ENCODE measurements around the gene RGL3. TPM values are rescaled to one million over a fixed set of nuclear protein-coding genes. Genes with fewer than 3 reads are reported as not detected.

Gene RGL3
- total RNA-seq, 1 experiment from 2014 or later: 65.9 TPM

GRCh38 chr19:11363881-11364280 is 55.2 kb downstream of the RGL3 start:
- no CpG with 5 or more reads among the region's 10 CpGs for WGBS (ENCODE audit: extremely low coverage, insufficient read length, low lambda C conversion rate)
- Histone ChIP-seq H2BK20ac (ENCODE audit: low read depth, low read length, poor library complexity, severe bottlenecking) (no peak overlapping the region), H2AK5ac (ENCODE audit: insufficient read length, low read length) (no peak overlapping the region), H3K4me1 (ENCODE audit: insufficient read depth, low read length) (no peaks in the 10 kb centered on the region; the same call in 1 of the 2 replicates), H4K20me1 (ENCODE audit: control insufficient read depth, insufficient read depth, insufficient read length) (no peaks in the 10 kb centered on the region), H2BK12ac (ENCODE audit: insufficient read length, low read depth, low read length) (no peak overlapping the region), H2BK120ac (ENCODE audit: low read depth, low read length, poor library complexity, severe bottlenecking) (no peak overlapping the region), H2BK5ac (ENCODE audit: insufficient read length, low read length) (no peak overlapping the region), H3K56ac (ENCODE audit: insufficient read length, low read depth, low read length) (no peak overlapping the region), H3K14ac (ENCODE audit: insufficient read depth, low read length) (no peak overlapping the region; the same call in 1 of the 2 replicates), H3K9me3 (ENCODE audit: control insufficient read depth, low read depth, low read length) (no peaks in the 10 kb centered on the region), H3K23me2 (ENCODE audit: insufficient read length, low read depth, low read length, poor library complexity, severe bottlenecking) (peaks cover 12% of the 10 kb centered on the region), H3K27me3 (ENCODE audit: insufficient read depth, low read length) (no peaks in the 10 kb centered on the region; the same call in 1 of the 2 replicates), H3K4me2 (ENCODE audit: insufficient read depth, insufficient read length, low read length) (no peak overlapping the region), H4K5ac (ENCODE audit: insufficient read length, low read depth, low read length) (no peak overlapping the region), H3K18ac (ENCODE audit: insufficient read length, low read depth, low read length) (no peak overlapping the region), H3K23ac (ENCODE audit: insufficient read length, low read depth, low read length) (no peak overlapping the region), H3K4ac (ENCODE audit: low read depth, low read length) (no peak overlapping the region), H2BK15ac (ENCODE audit: low read depth, low read length) (no peak overlapping the region), H3K79me1 (ENCODE audit: insufficient read depth, low read depth, low read length, poor library complexity, severe bottlenecking) (no peaks in the 10 kb centered on the region), H4K8ac (replicated peaks; ENCODE audit: insufficient read length, low read depth, low read length) (no peak overlapping the region), H3K9ac (ENCODE audit: extremely low read depth, insufficient read length, low read length) (no peak overlapping the region), H3K27ac (ENCODE audit: insufficient read length, low read depth, low read length) (no peak overlapping the region), H3K79me2 (ENCODE audit: insufficient read depth, low read length) (no peaks in the 10 kb centered on the region), H4K91ac (ENCODE audit: insufficient read length, low read depth, low read length) (no peak overlapping the region), H2AFZ (ENCODE audit: low read length) (no peak overlapping the region), H3T11ph (ENCODE audit: low read length) (no peak overlapping the region)
- H3K27me3 Mint-ChIP-seq (ENCODE audit: low read depth): peaks cover 23% of the 10 kb centered on the region
- H3K4me3 Mint-ChIP-seq: no peak overlapping the region
- peaks cover 2 to 5% (median 5%) of the 10 kb centered on the region in 3 experiments; a peak in 4 of 7 replicates for H3K36me3 Mint-ChIP-seq (ENCODE audit: insufficient read depth in 1 of 3, low read depth in 3 of 3)
- no peaks in the 10 kb centered on the region; a peak in 1 of 5 replicates for H3K9me3 Mint-ChIP-seq
- DNase-seq: no peak
- H3K27ac Mint-ChIP-seq: no peak overlapping the region
- H3K4me1 Mint-ChIP-seq: peaks cover 6 to 17% of the 10 kb centered on the region in 2 experiments
- TF ChIP-seq, protein P1, sequence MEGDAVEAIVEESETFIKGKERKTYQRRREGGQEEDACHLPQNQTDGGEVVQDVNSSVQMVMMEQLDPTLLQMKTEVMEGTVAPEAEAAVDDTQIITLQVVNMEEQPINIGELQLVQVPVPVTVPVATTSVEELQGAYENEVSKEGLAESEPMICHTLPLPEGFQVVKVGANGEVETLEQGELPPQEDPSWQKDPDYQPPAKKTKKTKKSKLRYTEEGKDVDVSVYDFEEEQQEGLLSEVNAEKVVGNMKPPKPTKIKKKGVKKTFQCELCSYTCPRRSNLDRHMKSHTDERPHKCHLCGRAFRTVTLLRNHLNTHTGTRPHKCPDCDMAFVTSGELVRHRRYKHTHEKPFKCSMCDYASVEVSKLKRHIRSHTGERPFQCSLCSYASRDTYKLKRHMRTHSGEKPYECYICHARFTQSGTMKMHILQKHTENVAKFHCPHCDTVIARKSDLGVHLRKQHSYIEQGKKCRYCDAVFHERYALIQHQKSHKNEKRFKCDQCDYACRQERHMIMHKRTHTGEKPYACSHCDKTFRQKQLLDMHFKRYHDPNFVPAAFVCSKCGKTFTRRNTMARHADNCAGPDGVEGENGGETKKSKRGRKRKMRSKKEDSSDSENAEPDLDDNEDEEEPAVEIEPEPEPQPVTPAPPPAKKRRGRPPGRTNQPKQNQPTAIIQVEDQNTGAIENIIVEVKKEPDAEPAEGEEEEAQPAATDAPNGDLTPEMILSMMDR (conservative IDR thresholded peaks at IDR 0.05): no peak

All from H9 (cell line).